Endothelial cell (in vitro differentiated cells): ENCODE data around the gene FRK. TPM values are rescaled to one million over a fixed set of nuclear protein-coding genes. Genes with fewer than 3 reads are reported as not detected.
"Not testable (repeated sequence)": the region's sequence is repeated elsewhere in the genome, so short reads cannot be mapped to it uniquely, and the experiment has no call there.

Experiments
- DNase-seq: peaks from one replicate; pipeline ENCODE4 v3.0.0; 2021; ENCODE audit warnings: low spot score
- H3K27ac Mint-ChIP-seq: one replicate; pipeline ENCODE4 v1.8.0; 2021; ENCODE audit warnings: mixed read lengths, inconsistent platforms; ENCODE audit not compliant: unreplicated experiment
- H3K27me3 Mint-ChIP-seq: one replicate; pipeline ENCODE4 v1.8.0; 2021; ENCODE audit warnings: mild to moderate bottlenecking, moderate library complexity, mixed read lengths, inconsistent platforms; ENCODE audit not compliant: unreplicated experiment
- H3K36me3 Mint-ChIP-seq: one replicate; pipeline ENCODE4 v1.8.0; 2021; ENCODE audit warnings: mild to moderate bottlenecking, low read depth, mixed read lengths, inconsistent platforms; ENCODE audit not compliant: unreplicated experiment
- H3K4me1 Mint-ChIP-seq: one replicate; pipeline ENCODE4 v1.8.0; 2021; ENCODE audit warnings: mild to moderate bottlenecking, mixed read lengths, inconsistent platforms; ENCODE audit not compliant: unreplicated experiment
- H3K4me3 Mint-ChIP-seq: one replicate; pipeline ENCODE4 v1.8.0; 2021; ENCODE audit warnings: mild to moderate bottlenecking, mixed read lengths, inconsistent platforms; ENCODE audit not compliant: unreplicated experiment
- H3K9me3 Mint-ChIP-seq: one replicate; pipeline ENCODE4 v1.8.0; 2021; ENCODE audit warnings: mixed read lengths, inconsistent platforms; ENCODE audit not compliant: unreplicated experiment
- CTCF ChIP-seq: fragments of 200-600 bp; sonication (generic); IDR thresholded peaks from one replicate; pipeline ENCODE4 v1.5.0; 2021; ENCODE audit warnings: antibody characterized with exemption; ENCODE audit not compliant: unreplicated experiment
- total RNA-seq: library from RNA; stranded (reverse); fragmentation: NEBNext Ultra II Directional; extraction: Animal tissue kit (Norgen Biotek cat#: 25700); gene quantifications from one replicate; pipeline ENCODE4 v1.2.1, GENCODE V29; 2021; ENCODE audit not compliant: unreplicated experiment

The FRK gene
- total RNA-seq, 1 donor from 2014 or later, result 0.08 TPM

DNA sequence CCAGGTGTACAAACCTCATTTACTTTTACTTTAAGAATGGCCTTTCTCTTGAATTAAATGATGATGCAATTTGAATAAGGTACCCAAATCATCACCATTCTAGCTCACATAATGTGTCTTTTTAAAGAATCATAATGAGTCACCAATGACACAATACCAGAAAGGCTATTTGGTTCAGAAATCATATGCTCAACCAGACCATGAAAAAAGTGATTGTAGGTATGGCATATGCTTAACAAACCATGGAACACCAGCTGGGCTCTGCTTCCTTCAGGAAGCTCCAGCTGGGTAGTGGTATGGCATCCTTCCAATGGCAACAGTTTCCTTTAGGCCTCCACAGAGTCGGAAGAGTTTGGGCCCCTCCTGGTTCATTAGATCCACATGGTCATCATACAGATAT, 128.2 kb downstream of the FRK start:
- Mint-ChIP-seq H3K27ac (no peak overlapping the region), H3K4me1 (no peaks in the 10 kb centered on the region), H3K27me3 (no peaks in the 10 kb centered on the region), H3K9me3 (peaks cover 4% of the 10 kb centered on the region), H3K4me3 (no peak overlapping the region), H3K36me3 (peaks cover 5% of the 10 kb centered on the region)
- no peak for DNase-seq
- no peak for TF ChIP-seq CTCF

DNA sequence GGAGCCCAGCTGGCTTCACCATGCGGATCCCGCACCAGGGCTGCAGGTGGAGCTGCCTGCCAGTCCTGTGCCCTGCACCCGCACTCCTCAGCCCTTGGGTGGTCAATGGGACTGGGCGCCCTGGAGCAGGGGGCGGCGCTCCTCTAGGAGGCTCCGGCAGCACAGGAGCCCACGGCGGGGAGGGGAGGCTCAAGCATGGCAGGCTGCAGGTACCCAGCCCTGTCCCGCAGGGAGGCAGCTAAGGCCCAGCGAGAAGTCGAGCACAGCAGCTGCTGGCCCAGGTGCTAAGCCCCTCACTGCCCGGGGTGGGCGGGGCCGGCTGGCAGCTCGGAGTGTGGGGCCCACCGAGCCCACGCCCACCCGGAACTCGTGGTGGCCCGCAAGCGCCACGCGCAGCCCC, 132.7 kb downstream of the FRK start:
- not testable (repeated sequence) for H3K27ac Mint-ChIP-seq

DNA sequence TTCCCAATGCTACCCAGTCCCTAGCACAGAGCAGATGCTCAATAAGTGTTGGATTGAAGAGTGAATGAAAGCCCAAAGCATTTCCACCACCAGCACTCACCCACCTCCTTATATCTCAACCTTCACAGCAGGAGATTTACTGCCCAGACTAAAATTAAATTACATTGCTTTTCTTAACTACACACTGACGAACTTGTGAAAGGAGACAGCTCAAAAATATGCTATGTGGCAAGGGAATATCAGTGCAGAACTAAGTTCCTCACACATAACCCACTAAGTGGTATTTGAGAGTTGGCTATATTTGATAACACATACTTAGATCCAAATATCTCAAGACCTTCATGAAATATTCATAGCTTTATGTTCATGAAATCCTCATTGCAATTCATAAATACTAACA, 137.7 kb downstream of the FRK start:
- Mint-ChIP-seq H3K36me3 (no peaks in the 10 kb centered on the region), H3K27ac (no peak overlapping the region), H3K27me3 (peaks cover 2% of the 10 kb centered on the region), H3K9me3 (no peaks in the 10 kb centered on the region), H3K4me3 (no peak overlapping the region), H3K4me1 (no peaks in the 10 kb centered on the region)
- no peak for TF ChIP-seq CTCF
- DNase-seq, result no peak

More for the DNA sequence above, 132.7 kb downstream of the FRK start:
- not testable (repeated sequence) for H3K27me3 Mint-ChIP-seq, H3K9me3 Mint-ChIP-seq, H3K4me3 Mint-ChIP-seq, H3K4me1 Mint-ChIP-seq, H3K36me3 Mint-ChIP-seq, DNase-seq

DNA sequence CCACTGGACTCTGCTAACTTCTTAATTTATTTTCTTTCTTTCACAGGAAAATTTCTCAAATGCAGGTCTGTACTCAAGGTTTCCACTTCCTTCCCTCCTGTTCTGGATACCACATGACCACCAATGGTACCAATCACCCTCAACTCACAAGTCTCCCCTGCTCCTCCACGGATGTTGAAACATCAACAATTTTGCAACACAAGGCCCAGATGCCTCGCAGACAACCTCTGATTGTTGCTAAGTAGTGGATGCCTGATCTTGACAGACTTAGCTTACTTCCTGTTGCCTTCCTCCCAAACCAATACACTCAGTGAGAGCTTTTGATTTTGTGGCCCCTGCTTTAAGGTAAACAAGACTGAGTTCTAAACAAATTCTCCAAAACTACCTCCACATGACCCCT, 146.6 kb downstream of the FRK start:
- TF ChIP-seq CTCF, result no peak
- H3K27ac Mint-ChIP-seq, result peak overlapping the region; percentile 3
- no peaks in the 10 kb centered on the region for H3K36me3 Mint-ChIP-seq
- H3K4me1 Mint-ChIP-seq, result peaks cover 8% of the 10 kb centered on the region
- H3K4me3 Mint-ChIP-seq, result no peak overlapping the region
- no peaks in the 10 kb centered on the region for H3K9me3 Mint-ChIP-seq
- DNase-seq, result no peak
- peaks cover 2% of the 10 kb centered on the region for H3K27me3 Mint-ChIP-seq

DNA sequence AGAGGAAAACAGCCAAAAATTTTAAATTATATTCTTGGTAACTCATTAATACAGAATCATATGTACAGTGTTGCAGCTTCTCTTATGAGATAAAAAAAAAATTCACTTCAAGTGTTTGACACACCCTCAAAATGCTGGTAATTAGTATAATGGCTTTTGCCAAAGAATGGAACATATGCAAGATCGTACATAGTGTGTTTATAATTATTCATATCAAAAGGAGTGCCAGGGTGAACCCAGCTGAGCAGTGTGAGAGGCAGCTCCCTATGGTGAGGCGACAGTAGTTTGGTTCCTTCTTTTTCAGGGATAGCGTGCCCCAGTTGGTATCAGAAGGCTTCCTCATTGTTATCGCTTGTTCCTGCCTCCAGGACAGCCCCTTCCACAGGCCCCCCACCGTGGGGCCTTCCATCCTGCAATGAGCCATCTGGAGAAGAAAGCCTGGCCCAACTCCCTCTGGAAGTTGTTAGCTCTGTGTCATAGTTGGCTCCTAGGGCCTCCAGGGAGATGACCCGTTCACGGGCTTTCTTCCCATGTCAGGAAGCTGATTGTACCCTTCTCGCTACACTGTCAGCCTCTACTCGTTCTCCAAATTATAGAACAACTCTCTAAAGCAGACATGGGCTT, 150.7 kb downstream of the FRK start:
- DNase-seq, result no peak
- no peaks in the 10 kb centered on the region for H3K27me3 Mint-ChIP-seq
- H3K27ac Mint-ChIP-seq, result no peak overlapping the region
- peaks cover 8% of the 10 kb centered on the region for H3K4me1 Mint-ChIP-seq
- H3K36me3 Mint-ChIP-seq, result no peaks in the 10 kb centered on the region
- TF ChIP-seq CTCF, result no peak
- H3K9me3 Mint-ChIP-seq, result no peaks in the 10 kb centered on the region
- no peak overlapping the region for H3K4me3 Mint-ChIP-seq
